HG03097 (cell line): ENCODE measurements around the gene ANKS6.

Source experiments
- ATAC-seq: cut with Tn5 transposase; IDR thresholded peaks from one replicate; pipeline ENCODE4 v1.9.1; 2021; ENCODE audit not compliant: unreplicated experiment, low FRiP score

ANKS6 gene

GRCh38 chr9:98774746-98775145 is 21.6 kb downstream of the ANKS6 start:
- no peak for ATAC-seq

DNA sequence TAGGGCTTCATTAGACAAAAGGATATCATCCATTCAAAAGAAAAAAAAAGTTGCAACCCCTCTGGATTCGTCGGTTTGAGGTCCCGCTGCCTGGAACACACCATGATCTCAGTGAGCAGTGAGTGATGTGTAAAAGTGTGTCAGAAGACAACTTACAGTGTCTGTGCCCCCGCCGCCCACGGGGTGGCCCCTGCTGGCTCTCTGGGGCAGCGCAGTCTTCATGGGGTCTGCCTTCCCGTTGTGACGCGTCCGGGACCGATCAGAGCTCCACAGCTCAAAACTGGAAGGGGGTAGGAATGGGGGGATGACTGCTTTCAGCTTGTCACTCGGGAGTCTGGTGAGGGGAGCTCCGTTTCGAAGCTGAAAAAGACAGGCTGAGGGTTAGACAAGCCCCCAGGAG is 22.6 kb downstream of the ANKS6 start:
- ATAC-seq = no peak

GRCh38 chr9:98772364-98773155 is 23.8 kb downstream of the ANKS6 start:
- no peak for ATAC-seq

- ATAC-seq = no peak
Measured at GRCh38 chr9:98771209-98771874, 25.0 kb downstream of the ANKS6 start.

DNA sequence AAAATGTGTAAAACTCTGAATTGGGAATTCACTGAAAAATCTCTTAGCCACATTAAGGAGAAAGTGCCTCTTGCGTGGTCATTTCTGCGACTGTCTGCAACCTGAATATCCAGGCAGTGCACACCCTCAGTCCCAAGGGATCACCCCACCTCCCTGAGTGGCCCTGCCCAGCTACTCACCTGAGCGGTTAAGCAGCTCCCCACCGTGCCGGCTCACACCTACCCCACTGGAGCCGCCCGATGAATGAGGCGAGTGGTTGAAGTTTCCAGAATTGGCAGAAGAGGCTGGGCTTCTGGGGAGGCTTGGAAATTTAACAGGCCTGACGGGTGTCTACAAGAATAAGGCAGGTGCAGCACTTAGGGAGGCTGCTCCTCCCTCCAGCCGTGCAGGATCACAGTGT is 25.6 kb downstream of the ANKS6 start:
- ATAC-seq = no peak

DNA sequence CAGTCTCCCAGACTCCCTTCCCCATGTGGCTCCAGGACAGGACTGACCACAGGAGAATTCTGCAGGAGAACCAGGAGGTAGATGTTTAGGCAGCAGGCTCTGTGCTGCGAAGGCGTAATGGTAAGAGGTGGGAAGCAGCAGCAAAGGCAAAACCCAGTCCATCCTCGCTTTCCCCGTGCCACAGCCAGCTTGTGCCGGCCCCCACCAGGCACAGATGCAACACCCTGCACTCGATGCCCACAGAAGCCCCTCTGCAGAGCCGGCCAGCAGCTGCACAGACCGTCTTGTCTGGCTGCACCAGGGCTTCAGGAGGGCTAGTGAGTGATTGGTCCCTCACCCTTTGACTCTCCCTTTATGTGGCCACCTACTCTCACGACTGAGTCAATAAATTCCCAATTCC is 28.0 kb downstream of the ANKS6 start:
- no peak for ATAC-seq

GRCh38 chr9:98767915-98768314 is 28.4 kb downstream of the ANKS6 start:
- no peak for ATAC-seq

DNA sequence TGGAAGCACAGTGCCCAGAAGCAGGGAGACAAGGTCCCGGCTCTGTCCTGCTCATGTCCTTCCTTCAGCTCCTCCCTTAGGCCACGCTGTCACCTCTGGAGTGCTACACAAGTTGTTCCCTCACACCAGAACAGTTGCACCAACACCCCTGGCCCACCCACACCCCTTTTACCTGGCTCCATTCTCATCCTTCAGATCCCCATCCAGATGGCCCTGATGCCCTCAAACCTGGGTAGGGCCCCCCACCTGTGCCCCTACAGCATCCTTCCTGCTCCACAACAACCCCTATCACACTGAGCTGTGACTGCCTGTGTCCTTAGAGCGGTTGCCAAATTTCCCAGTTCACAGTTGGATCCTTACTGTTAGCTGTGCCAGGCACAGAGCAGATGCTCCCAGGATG is 29.2 kb downstream of the ANKS6 start:
- ATAC-seq = no peak

GRCh38 chr9:98766586-98766985 is 29.8 kb downstream of the ANKS6 start:
- ATAC-seq = no peak

DNA sequence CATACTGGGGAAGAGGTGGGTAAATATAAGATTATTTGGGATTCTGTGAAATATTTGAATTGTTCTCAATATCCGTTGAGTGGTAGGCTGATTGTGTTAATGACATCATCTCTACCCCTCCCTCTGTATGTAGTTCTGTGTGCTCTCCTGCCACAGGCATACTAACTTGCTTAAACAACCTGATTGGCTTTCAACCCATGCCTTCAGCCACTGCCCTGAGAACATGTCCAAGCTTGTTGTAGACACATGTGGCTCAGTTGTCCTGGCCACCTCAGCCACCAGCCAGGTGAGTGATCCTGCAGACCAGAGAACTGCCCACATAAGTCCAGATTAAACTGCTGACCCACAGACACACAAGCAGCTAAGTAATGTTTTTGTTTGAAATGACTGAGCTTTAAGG is 31.1 kb downstream of the ANKS6 start:
- no peak for ATAC-seq

DNA sequence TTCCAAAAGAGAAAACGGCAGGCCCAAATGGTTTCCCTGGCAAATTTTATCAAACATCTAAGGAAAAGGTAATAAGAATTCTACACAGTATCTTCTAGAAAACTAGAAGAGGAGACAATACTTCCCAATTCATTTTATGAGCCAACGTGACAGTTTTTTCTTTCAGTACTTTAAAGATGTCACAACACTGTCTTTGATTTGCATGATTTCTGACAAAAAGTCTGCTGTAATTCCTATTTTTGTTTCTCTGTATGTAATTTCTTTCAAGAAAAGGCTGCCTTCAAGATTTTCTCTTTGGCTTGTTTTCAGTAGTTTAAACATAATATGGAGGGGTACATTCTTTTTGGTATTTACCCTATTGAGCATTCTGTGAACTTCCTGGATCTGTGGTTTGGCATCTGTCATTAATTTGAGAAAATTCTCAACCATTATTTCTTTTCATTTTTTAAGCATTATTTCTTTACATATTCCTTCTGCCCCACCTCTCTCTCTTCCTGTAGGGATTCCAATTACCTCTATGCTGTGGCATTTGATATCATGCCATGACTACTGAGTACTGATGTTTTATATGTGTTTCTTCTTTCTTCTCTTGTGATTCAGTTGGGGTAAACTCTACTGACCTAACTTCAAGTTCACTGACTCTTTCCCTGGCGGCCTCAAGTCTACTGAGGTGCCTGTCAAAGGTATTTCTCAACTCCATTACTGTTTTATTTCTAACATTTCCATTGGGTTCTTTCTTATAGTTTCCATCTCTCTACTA is 32.2 kb downstream of the ANKS6 start:
- no peak for ATAC-seq

DNA sequence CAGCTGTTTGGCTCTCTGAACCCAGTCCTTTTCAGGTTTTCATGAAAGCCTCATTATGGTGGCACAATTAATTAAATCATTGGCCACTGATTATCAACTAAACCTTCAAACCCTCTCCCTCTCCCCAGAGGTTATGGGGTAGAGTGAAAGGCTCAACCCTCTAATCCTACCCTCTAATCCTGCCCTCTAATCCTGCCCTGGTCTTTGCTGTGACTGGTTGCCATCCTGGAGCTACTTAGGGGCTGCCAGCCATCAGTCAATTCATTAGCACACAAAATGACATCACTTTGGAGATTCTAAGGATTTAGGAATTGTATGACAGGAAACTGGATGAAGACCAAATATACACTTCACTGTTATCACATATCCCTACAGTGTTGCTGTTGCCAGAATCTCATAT is 36.1 kb downstream of the ANKS6 start:
- ATAC-seq = no peak

DNA sequence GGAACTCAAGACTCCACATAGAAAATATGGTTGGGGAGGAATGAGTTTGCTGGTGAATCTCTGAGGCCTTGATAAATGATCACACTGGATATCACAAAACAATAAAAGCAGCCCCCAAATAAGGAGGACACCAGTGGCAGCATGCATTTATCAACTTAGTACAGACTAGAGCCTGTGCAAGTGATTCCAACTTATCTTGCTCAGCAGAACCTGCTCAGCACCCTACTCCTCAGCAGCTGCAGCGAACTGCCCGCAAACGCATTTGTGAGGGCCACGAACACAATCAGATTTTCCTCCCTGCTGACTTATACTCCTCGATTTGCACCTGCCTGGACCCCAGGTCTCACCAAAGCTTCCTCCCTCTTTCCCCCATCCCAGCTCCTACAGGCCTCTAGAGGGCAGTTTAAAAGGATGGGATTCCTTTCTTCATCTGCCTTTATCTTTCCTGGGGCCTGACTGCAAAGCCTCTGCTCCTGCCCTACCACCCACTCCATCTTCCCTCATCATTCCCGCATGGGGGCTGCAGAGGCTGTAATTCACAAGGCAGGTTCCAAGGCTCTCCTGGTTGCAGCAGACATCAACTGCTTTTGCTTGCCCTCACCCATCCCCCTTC is 41.2 kb downstream of the ANKS6 start:
- no peak for ATAC-seq

DNA sequence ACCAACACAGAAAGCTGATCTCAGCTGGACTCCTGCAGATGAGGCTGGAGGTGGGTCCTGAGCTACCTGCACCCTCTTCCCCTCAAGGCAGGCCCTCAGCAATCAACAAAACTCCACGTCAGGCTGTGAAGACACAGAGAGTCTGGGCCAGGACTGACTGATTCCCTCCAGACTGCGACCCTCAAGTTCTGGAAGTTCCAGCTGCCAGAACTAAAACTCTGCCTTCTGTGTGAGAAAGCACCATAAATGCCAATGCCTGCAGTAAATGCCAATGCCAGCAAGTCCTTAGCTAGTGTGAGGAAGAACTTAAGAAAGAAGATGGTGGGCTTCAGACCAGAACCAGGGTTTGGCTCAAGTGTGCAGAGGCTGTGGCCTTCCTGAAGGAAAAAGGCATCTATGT is 45.1 kb downstream of the ANKS6 start:
- no peak for ATAC-seq

DNA sequence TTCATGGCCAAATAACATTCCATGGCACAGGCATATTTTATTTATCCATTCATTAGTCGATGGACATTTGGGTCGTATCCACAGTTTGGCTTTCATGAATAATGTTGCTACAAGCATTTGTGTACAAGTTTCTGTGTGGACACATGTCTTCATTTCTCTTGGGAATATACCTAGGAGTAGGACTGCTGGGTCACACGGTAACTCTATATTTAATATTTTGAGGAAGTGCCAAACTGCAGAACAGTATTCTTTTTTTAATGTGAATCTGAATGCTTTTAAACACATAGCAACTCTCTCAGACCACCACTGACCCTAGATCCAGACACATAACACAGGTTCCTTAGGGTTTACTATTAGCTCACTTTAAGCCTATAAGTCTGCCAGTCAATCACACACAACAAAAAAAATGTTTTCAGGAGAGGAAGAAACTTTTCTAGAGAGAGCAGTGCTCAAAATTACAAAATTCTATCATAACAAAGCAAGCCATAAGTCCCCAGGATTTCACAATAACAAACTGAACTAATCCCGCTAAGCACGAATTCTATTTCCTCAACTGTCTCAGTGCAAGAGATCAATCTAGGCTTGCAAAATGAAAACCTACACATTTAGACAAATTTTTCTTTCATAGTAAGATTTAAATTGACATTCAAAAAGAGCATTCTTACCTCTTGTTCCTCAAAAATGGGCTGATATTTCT is 45.8 kb downstream of the ANKS6 start:
- ATAC-seq = no peak

- no peak for ATAC-seq
Measured at GRCh38 chr9:98747476-98747875, 48.9 kb downstream of the ANKS6 start.

- ATAC-seq = no peak
Measured at GRCh38 chr9:98745470-98745869, 50.9 kb downstream of the ANKS6 start.

DNA sequence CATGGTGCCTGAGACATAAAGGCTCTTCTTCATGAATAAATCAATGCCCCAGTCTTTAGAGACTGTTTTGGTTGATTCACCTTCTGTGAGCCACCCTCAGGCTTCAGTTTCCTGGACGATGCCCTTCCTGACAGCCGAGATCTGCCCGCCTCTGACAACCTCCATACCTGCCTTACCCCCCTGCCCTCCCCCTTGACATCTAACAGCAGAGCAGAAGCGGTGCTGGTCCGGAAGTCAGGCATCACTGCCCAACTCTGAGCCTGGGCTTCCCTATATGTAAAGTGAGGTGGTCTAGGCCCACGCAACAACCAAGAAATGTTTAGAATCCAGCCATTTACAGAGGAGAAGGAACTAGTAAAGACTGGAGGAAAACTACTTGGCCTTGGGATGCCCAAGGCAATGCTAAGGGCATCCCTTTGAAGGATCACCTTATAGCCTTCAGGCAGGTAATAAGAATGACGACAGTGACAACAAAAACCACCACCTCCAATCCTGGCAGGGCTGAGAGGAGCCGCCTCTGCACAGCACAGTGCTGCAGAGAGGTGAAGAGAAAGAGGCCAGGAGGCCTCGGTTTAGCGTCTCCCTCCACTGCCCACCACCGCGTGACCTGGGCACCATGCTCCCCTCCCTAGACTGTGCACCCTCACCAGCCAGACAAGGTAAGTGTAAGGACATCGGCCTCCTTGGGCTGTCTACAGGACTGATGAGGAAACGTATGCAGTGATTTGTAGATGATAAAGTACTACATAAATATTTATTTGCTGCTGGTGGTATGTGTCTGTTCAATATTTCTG is 52.3 kb downstream of the ANKS6 start:
- no peak for ATAC-seq

- ATAC-seq = no peak
Measured at GRCh38 chr9:98743329-98743728, 53.0 kb downstream of the ANKS6 start.
